H1 (cell line): ENCODE results near the gene USP7. TPM values are rescaled to one million over a fixed set of nuclear protein-coding genes. Genes with fewer than 3 reads are reported as not detected.

Source experiments
- CTCF ChIA-PET: fragments of 300-600 bp; sonication (Branson Sonifier 250); formaldehyde crosslinking; loops from one replicate; lab custom pipeline; 2021; ENCODE audit not compliant: partially characterized antibody; lab: Charles Lee
- POLR2A ChIA-PET: fragments of 300-600 bp; sonication (Branson Sonifier 250); formaldehyde crosslinking; loops from one replicate; lab custom pipeline; 2021; ENCODE audit warnings: inconsistent platforms; ENCODE audit not compliant: partially characterized antibody; lab: Charles Lee
- DNase-seq, 2 experiments: peaks; one replicate each; pipeline versions ENCODE4 v3.0.0 to v3.0.0-alpha.2; 2010 to 2022; ENCODE audit warnings: low spot score in 2 of 2, low read depth in 1 of 2, mixed read lengths in 1 of 2
- FAIRE-seq: peaks from 2 replicates; lab custom pipeline; 2011; peaks lifted over from hg19 to GRCh38; lab: Jason Lieb, UNC
- H2AFZ ChIP-seq: 2 replicates; pipeline ENCODE4 v1.8.1; 2012; ENCODE audit warnings: low read length, inconsistent platforms
- H2AK5ac ChIP-seq: 2 replicates; pipeline ENCODE4 v1.6.1; 2013; ENCODE audit warnings: low read depth, low read length
- H2BK120ac ChIP-seq: replicated peaks from 2 replicates; pipeline ENCODE3; 2013; ENCODE audit warnings: low read depth, low read length, inconsistent platforms
- H2BK12ac ChIP-seq: 2 replicates; pipeline ENCODE4 v1.6.1; 2013; ENCODE audit warnings: low read depth, low read length
- H2BK15ac ChIP-seq: 2 replicates; pipeline ENCODE4 v1.6.1; 2013; ENCODE audit warnings: low read length
- H2BK20ac ChIP-seq: 2 replicates; pipeline ENCODE4 v1.6.1; 2013; ENCODE audit warnings: low read length
- H2BK5ac ChIP-seq: 2 replicates; pipeline ENCODE4 v1.6.1; 2013; ENCODE audit warnings: low read depth, low read length
- H3K14ac ChIP-seq: 2 replicates; pipeline ENCODE4 v1.6.1; 2013; ENCODE audit warnings: inconsistent platforms; ENCODE audit not compliant: insufficient read length
- H3K18ac ChIP-seq: 2 replicates; pipeline ENCODE4 v1.6.1; 2013; ENCODE audit warnings: low read length; ENCODE audit errors: extremely low read depth
- H3K23ac ChIP-seq: 2 replicates; pipeline ENCODE4 v1.6.1; 2013; ENCODE audit warnings: inconsistent platforms; ENCODE audit not compliant: insufficient read length
- H3K23me2 ChIP-seq: 2 replicates; pipeline ENCODE4 v1.6.1; 2013; ENCODE audit warnings: low read depth, low read length
- H3K27ac ChIP-seq: 2 replicates; pipeline ENCODE4 v1.6.1; 2011; ENCODE audit warnings: low read depth, low read length, inconsistent platforms
- H3K27me3 ChIP-seq, 4 experiments: replicated peaks in 1 of 4; 1 replicate in 1 of 4; 2 replicates in 3 of 4; pipeline versions ENCODE4 v1.6.1 to v1.8.1; 2011 to 2013; ENCODE audit warnings: low read length in 3 of 4, mild to moderate bottlenecking in 3 of 4, inconsistent platforms in 2 of 4, mixed read lengths in 2 of 4, moderate library complexity in 1 of 4; ENCODE audit not compliant: control insufficient read depth in 3 of 4, insufficient read depth in 3 of 4; ENCODE audit errors: extremely low read depth in 1 of 4
- H3K36me3 ChIP-seq, 4 experiments: 2 replicates each; pipeline versions ENCODE4 v1.6.1 to v1.8.1; 2011 to 2013; ENCODE audit warnings: mild to moderate bottlenecking in 4 of 4, low read length in 3 of 4, moderate library complexity in 2 of 4, control low read depth in 1 of 4, inconsistent platforms in 1 of 4; ENCODE audit not compliant: insufficient read depth in 4 of 4, control insufficient read depth in 2 of 4
- H3K4ac ChIP-seq: replicated peaks from 2 replicates; pipeline ENCODE3; 2013; ENCODE audit warnings: low read length, low read depth, mixed read lengths, inconsistent platforms; ENCODE audit not compliant: insufficient read length
- H3K4me1 ChIP-seq, 4 experiments: replicated peaks in 1 of 4; 1 replicate in 1 of 4; 2 replicates in 3 of 4; pipeline versions ENCODE4 v1.6.1 to v1.8.1; 2011 to 2013; ENCODE audit warnings: low read length in 3 of 4, inconsistent platforms in 2 of 4, mixed read lengths in 1 of 4; ENCODE audit not compliant: insufficient read depth in 4 of 4, control insufficient read depth in 3 of 4
- H3K4me2 ChIP-seq, 2 experiments: 2 replicates each; pipeline versions ENCODE4 v1.6.1 to v1.8.1; 2011 to 2013; ENCODE audit warnings: low read depth in 2 of 2, low read length in 2 of 2, control low read depth in 1 of 2, inconsistent platforms in 1 of 2, mild to moderate bottlenecking in 1 of 2; ENCODE audit not compliant: insufficient read depth in 1 of 2
- H3K4me3 ChIP-seq, 4 experiments: fragments of 200-600, 300-600 bp in 1 of 4; sonication (generic), shearing (Covaris generic), sonication (Bioruptor Twin) in 1 of 4; 2 replicates each; pipeline versions ENCODE4 v1.5.1 to v1.8.1; 2011 to 2016; ENCODE audit warnings: low read length in 4 of 4, low read depth in 3 of 4, control low read depth in 2 of 4, inconsistent platforms in 2 of 4, mild to moderate bottlenecking in 2 of 4, mixed read lengths in 1 of 4, moderate library complexity in 1 of 4; ENCODE audit not compliant: insufficient read depth in 2 of 4; ENCODE audit errors: extremely low read depth in 1 of 4
- H3K56ac ChIP-seq: replicated peaks from 2 replicates; pipeline ENCODE3; 2013; ENCODE audit warnings: low read depth, mild to moderate bottlenecking, mixed read lengths, low read length, inconsistent platforms; ENCODE audit not compliant: insufficient read length
- H3K79me1 ChIP-seq: 2 replicates; pipeline ENCODE4 v1.6.1; 2013; ENCODE audit warnings: low read depth, low read length, control low read depth
- H3K79me2 ChIP-seq, 2 experiments: 2 replicates each; pipeline versions ENCODE4 v1.6.1 to v1.8.1; 2012 to 2013; ENCODE audit warnings: low read length in 2 of 2, mild to moderate bottlenecking in 2 of 2, inconsistent platforms in 1 of 2; ENCODE audit not compliant: insufficient read depth in 2 of 2, control insufficient read depth in 1 of 2
- H3K9ac ChIP-seq, 4 experiments: replicated peaks in 1 of 4; 1 replicate in 1 of 4; 2 replicates in 3 of 4; pipeline versions ENCODE4 v1.6.1 to v1.8.1; 2011 to 2013; ENCODE audit warnings: low read depth in 3 of 4, low read length in 3 of 4, control low read depth in 2 of 4, mild to moderate bottlenecking in 2 of 4, moderate library complexity in 2 of 4, inconsistent platforms in 1 of 4; ENCODE audit errors: extremely low read depth in 1 of 4
- H3K9me3 ChIP-seq, 2 experiments: 2 replicates each; pipeline versions ENCODE4 v1.6.1 to v1.8.1; 2012 to 2013; ENCODE audit warnings: mild to moderate bottlenecking in 2 of 2, moderate library complexity in 2 of 2, control low read depth in 1 of 2, inconsistent platforms in 1 of 2, low read depth in 1 of 2, low read length in 1 of 2, mixed read lengths in 1 of 2; ENCODE audit not compliant: insufficient read depth in 2 of 2
- H4K20me1 ChIP-seq, 2 experiments: replicated peaks in 1 of 2; 2 replicates each; pipeline versions ENCODE3 to v1.8.1; 2011 to 2013; ENCODE audit warnings: inconsistent platforms in 2 of 2, low read length in 2 of 2, mild to moderate bottlenecking in 1 of 2; ENCODE audit not compliant: insufficient read depth in 2 of 2, control insufficient read depth in 1 of 2
- H4K5ac ChIP-seq: 2 replicates; pipeline ENCODE4 v1.6.1; 2013; ENCODE audit warnings: low read length, low read depth, mixed read lengths, inconsistent platforms; ENCODE audit not compliant: insufficient read length
- H4K8ac ChIP-seq: 2 replicates; pipeline ENCODE4 v1.8.0; 2013; ENCODE audit warnings: mild to moderate bottlenecking, moderate library complexity, low read length, inconsistent platforms; ENCODE audit not compliant: insufficient read depth; ENCODE audit errors: extremely low read depth
- H4K91ac ChIP-seq: replicated peaks from 2 replicates; pipeline ENCODE3; 2013; ENCODE audit warnings: low read length, mixed read lengths, inconsistent platforms; ENCODE audit not compliant: insufficient read length
- CTBP2 ChIP-seq: IDR thresholded peaks from 2 replicates; pipeline ENCODE4 v1.7.0; 2011; ENCODE audit warnings: borderline replicate concordance, mild to moderate bottlenecking, moderate library complexity, mixed read lengths, low read length; ENCODE audit not compliant: insufficient read depth, insufficient read length
- GTF2F1 ChIP-seq: IDR thresholded peaks from 2 replicates; pipeline ENCODE4 v1.6.1; 2012; ENCODE audit warnings: low read depth, low read length, improper control_type of control experiment, borderline replicate concordance
- HDAC6 ChIP-seq: IDR thresholded peaks from one replicate; pipeline ENCODE4 v1.7.1; 2012; ENCODE audit warnings: low read depth, mild to moderate bottlenecking, inconsistent platforms, low read length, moderate library complexity
- KDM1A ChIP-seq: fragments of 200-600, 300-600 bp; sonication (generic); IDR thresholded peaks from 2 replicates; pipeline ENCODE4 v1.7.1; 2016; ENCODE audit warnings: mild to moderate bottlenecking, low read length, borderline replicate concordance
- POLR2A ChIP-seq, 2 experiments: IDR thresholded peaks; 1 replicate in 1 of 2; 2 replicates in 1 of 2; pipeline ENCODE4 v1.6.1; 2011; ENCODE audit warnings: low read depth in 2 of 2, low read length in 2 of 2, mild to moderate bottlenecking in 2 of 2; ENCODE audit errors: control extremely low read depth in 1 of 2
- RXRA ChIP-seq: IDR thresholded peaks from 2 replicates; pipeline ENCODE4 v1.6.1; 2011; ENCODE audit warnings: low read depth, mild to moderate bottlenecking, low read length, moderate library complexity; ENCODE audit not compliant: insufficient read depth
- SP1 ChIP-seq: IDR thresholded peaks from 2 replicates; pipeline ENCODE4 v1.6.1; 2011; ENCODE audit warnings: low read depth, low read length
- SRF ChIP-seq: IDR thresholded peaks from 2 replicates; pipeline ENCODE4 v1.6.1; 2011; ENCODE audit warnings: mild to moderate bottlenecking, low read depth, low read length, moderate library complexity
- TCF12 ChIP-seq: IDR thresholded peaks from 2 replicates; pipeline ENCODE4 v1.6.1; 2011; ENCODE audit warnings: low read depth, mild to moderate bottlenecking, low read length
- WGBS, 2 experiments: shearing (Covaris generic) in 1 of 2; methylation state at CpG; one replicate each; pipeline versions ENCODE4 v1.1.6 to v1.1.7; 2013 to 2015; ENCODE audit warnings: low lambda C conversion rate in 2 of 2, mixed read lengths in 2 of 2, inconsistent platforms in 1 of 2, low coverage in 1 of 2, missing lambda C conversion rate in 1 of 2; ENCODE audit not compliant: insufficient replicate concordance in 2 of 2, insufficient coverage in 1 of 2, insufficient read length in 1 of 2; ENCODE audit errors: extremely low coverage in 1 of 2, missing lambda C conversion rate in 1 of 2; 5-methylcytosine and 5-hydroxymethylcytosine counted together
- polyA plus RNA-seq, 7 experiments: library from polyadenylated mRNA; depleted of rRNA in 3 of 7; stranded (reverse) in 5 of 7; unstranded in 2 of 7; fragments of >200 nt in 5 of 7; fragments of 200-250 nt in 2 of 7; gene quantifications; 1 replicate in 5 of 7; 2 replicates in 1 of 7; 4 replicates in 1 of 7; pipeline versions ENCODE4 v1.2.1 to v1.2.3, GENCODE V29; 2011 to 2013; ENCODE audit warnings: missing spikeins in 2 of 7, mixed read lengths in 2 of 7
- total RNA-seq: library from RNA; stranded (reverse); fragmentation: NEBNext Ultra II Directional; extraction: Animal tissue kit (Norgen Biotek cat#: 25700); gene quantifications from 2 replicates; pipeline ENCODE4 v1.2.1, GENCODE V29; 2021
- TF ChIP-seq, protein P1 (sequence below): IDR thresholded peaks from 2 replicates; pipeline ENCODE4 v1.6.1; 2012; ENCODE audit warnings: inconsistent platforms
- TF ChIP-seq, protein P2 (sequence below): IDR thresholded peaks from 2 replicates; pipeline ENCODE4 v1.6.1; 2012; ENCODE audit warnings: low read length, inconsistent platforms

Gene USP7
- total and polyA plus RNA-seq, 2 of the 8 experiments (the other 6 are each of a cell fraction or from before 2014, with no cell fraction given) = 21.3 to 211 TPM

DNA sequence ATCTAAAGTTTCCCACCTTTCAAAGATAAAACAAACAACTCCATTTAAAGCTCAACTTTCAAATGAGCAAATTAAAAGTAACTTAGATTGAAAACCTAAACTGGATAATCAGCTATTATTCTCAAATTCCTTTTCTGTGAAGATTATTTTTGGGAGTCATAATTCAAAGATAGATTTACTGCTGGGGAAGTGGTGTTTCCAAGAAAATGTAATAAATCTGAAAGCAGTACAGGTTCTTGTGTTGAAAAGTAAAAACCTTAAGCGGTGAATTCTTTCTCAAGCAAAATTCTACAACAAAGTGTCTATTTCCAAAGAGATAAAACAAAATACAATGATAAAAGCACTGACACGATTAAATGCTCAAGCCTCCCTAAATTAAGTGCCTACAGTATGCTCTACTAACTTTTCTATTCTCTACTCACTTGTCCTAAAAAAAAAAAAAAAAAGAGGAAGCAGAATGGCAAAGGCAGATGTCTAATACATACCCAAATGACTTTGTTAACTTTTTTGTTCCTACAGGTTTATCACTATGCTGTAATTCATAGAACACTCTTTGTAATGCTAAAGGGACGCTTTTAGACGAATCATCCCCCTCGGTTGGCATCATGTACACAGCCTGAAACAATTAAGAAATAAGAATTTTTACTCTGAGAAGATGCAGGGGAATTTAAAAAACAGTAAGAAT, 47.0 kb downstream of the USP7 start:
- Histone ChIP-seq H4K91ac (no peak overlapping the region), H4K20me1 (peaks cover 3 to 11% of the 10 kb centered on the region in 2 experiments), H3K4me1 (no peaks in the 10 kb centered on the region; a peak in 1 of 7 replicates), H3K79me2 (0 out of 4 replicates have a peak, but pooled peaks cover 0 to 11% of the 10 kb centered on the region in 2 experiments), H4K8ac (no peak overlapping the region), H3K23ac (no peak overlapping the region), H3K9ac (no peak overlapping the region), H3K27ac (no peak overlapping the region), H2AFZ (no peak overlapping the region), H3K36me3 (peaks cover 24 to 71% (median 48%) of the 10 kb centered on the region in 4 experiments), H3K9me3 (no peaks in the 10 kb centered on the region), H3K4me3 (no peak overlapping the region), H3K27me3 (no peaks in the 10 kb centered on the region), H3K4me2 (no peak overlapping the region), H3K18ac (no peak overlapping the region), H2BK20ac (no peak overlapping the region), H3K14ac (no peak overlapping the region), H3K56ac (no peak overlapping the region), H3K23me2 (no peaks in the 10 kb centered on the region), H3K79me1 (peaks cover 10% of the 10 kb centered on the region), H2BK5ac (no peak overlapping the region), H4K5ac (no peak overlapping the region), H2AK5ac (no peak overlapping the region), H2BK120ac (no peak overlapping the region), H2BK15ac (no peak overlapping the region), H3K4ac (no peak overlapping the region), H2BK12ac (no peak overlapping the region)
- POLR2A ChIA-PET = no interaction called here
- CTCF ChIA-PET = interaction anchor here (0.9 to 7.4 kb wide), 4 partner anchors 11 to 95 kb away, joined by 3 to 39 read pairs (median 3); no protein-coding TSS in a partner anchor
- DNase-seq (no peak), FAIRE-seq (no peak)
- WGBS, 2 experiments = 95% methylated on average over 5 of the region's 5 CpGs; no CpG with 5 or more reads in 1 of the 2 experiments
- TF ChIP-seq SRF (no peak), SP1 (no peak), GTF2F1 (no peak), CTBP2 (no peak), RXRA (no peak), TCF12 (no peak), POLR2A (IDR thresholded peaks at IDR 0.05; ENCODE audit: control extremely low read depth in 1 of 2, low read depth in 2 of 2, low read length in 2 of 2) (no peak), KDM1A (no peak), HDAC6 (no peak)
- TF ChIP-seq, protein P1, sequence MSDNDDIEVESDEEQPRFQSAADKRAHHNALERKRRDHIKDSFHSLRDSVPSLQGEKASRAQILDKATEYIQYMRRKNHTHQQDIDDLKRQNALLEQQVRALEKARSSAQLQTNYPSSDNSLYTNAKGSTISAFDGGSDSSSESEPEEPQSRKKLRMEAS = no peak
- TF ChIP-seq, protein P2, sequence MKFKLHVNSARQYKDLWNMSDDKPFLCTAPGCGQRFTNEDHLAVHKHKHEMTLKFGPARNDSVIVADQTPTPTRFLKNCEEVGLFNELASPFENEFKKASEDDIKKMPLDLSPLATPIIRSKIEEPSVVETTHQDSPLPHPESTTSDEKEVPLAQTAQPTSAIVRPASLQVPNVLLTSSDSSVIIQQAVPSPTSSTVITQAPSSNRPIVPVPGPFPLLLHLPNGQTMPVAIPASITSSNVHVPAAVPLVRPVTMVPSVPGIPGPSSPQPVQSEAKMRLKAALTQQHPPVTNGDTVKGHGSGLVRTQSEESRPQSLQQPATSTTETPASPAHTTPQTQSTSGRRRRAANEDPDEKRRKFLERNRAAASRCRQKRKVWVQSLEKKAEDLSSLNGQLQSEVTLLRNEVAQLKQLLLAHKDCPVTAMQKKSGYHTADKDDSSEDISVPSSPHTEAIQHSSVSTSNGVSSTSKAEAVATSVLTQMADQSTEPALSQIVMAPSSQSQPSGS = no peak
